Loucy (cell line): Measurements from ENCODE around the gene PDE11A.

Source experiments
- EZH2phosphoT487 ChIP-seq: fragments of 200-600 bp; IDR thresholded peaks from 2 replicates; pipeline ENCODE4 v1.6.1; 2018; ENCODE audit warnings: antibody characterized with exemption, mild to moderate bottlenecking, moderate library complexity, borderline replicate concordance
- TF ChIP-seq, protein P1 (sequence below): fragments of 200-600 bp; sonication (generic); conservative IDR thresholded peaks from 2 replicates; pipeline ENCODE4 v1.5.1; 2014; ENCODE audit warnings: mild to moderate bottlenecking, antibody characterized with exemption, low read length

GRCh38 chr2:177742851-177743250, 329.7 kb downstream of the PDE11A start:
- TF ChIP-seq, protein P1, sequence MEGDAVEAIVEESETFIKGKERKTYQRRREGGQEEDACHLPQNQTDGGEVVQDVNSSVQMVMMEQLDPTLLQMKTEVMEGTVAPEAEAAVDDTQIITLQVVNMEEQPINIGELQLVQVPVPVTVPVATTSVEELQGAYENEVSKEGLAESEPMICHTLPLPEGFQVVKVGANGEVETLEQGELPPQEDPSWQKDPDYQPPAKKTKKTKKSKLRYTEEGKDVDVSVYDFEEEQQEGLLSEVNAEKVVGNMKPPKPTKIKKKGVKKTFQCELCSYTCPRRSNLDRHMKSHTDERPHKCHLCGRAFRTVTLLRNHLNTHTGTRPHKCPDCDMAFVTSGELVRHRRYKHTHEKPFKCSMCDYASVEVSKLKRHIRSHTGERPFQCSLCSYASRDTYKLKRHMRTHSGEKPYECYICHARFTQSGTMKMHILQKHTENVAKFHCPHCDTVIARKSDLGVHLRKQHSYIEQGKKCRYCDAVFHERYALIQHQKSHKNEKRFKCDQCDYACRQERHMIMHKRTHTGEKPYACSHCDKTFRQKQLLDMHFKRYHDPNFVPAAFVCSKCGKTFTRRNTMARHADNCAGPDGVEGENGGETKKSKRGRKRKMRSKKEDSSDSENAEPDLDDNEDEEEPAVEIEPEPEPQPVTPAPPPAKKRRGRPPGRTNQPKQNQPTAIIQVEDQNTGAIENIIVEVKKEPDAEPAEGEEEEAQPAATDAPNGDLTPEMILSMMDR = no peak
- no peak for TF ChIP-seq EZH2phosphoT487
